ENCODE data around the gene SPTBN2. TPM values are rescaled to one million over a fixed set of nuclear protein-coding genes. Genes with fewer than 3 reads are reported as not detected.

The SPTBN2 gene
- total RNA-seq, 1 experiment from 2014 or later = 51.2 TPM

DNA sequence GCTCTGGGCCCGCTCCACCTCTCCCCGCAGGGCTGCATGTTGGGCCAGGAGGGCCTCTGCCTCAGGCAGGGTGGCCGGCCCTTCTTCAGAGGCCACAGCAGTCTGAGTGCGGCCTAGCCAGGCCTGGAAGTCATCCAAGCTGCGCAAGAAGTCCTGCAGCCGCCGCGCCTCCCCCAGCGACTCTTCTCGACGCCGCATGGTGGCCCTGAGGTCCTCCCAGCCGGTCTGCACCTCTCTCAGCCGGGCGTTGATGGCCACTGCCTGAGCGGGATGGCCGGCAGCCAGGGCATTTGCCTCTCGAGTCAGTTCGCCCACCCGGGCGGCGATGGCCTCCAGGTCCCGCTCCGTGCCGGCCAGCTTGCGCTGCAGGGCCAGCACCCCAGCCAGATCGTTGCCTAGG is 28.3 kb downstream of the SPTBN2 start:
- Histone ChIP-seq H3K4me3 (ENCODE audit: insufficient read depth, low read depth, low read length) (no peak overlapping the region), H3K36me3 (replicated peaks; ENCODE audit: control insufficient read depth, insufficient read depth, low read length) (peaks cover 9% of the 10 kb centered on the region), H3K27me3 (ENCODE audit: control insufficient read depth, insufficient read depth, low read length) (no peaks in the 10 kb centered on the region)
- no peak for DNase-seq

- Histone ChIP-seq H3K36me3 (replicated peaks; ENCODE audit: control insufficient read depth, insufficient read depth, low read length) (peaks cover 9% of the 10 kb centered on the region), H3K27me3 (ENCODE audit: control insufficient read depth, insufficient read depth, low read length) (no peaks in the 10 kb centered on the region), H3K4me3 (ENCODE audit: insufficient read depth, low read depth, low read length) (no peak overlapping the region)
- DNase-seq = no peak
These were observed 28.7 kb downstream of the SPTBN2 start for GRCh38 chr11:66700337-66700736.

DNA sequence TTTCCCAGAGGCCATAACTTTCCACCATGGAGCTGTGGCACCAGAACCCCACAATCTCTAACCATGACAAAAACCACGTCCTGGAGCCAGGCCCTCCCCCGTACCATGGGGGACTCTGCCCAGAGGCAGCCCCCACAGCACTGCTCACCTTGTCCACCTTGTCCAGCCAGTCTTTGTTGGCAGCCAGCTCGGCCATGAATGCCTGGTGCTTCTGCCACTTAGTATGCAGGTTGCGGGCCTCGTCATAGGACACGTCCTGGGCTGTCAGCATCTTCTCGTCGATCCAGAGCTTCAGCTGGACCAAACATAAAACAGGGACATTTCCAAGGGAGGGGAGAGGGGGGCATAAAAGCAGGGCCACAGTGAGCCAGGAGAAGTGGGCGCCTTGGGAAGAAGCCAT is 30.5 kb downstream of the SPTBN2 start:
- no peaks in the 10 kb centered on the region for H3K27me3 ChIP-seq (ENCODE audit: control insufficient read depth, insufficient read depth, low read length)
- H3K36me3 ChIP-seq (replicated peaks; ENCODE audit: control insufficient read depth, insufficient read depth, low read length) = peaks cover 9% of the 10 kb centered on the region
- DNase-seq = no peak

GRCh38 chr11:66697988-66698387 is 31.0 kb downstream of the SPTBN2 start:
- Histone ChIP-seq H3K36me3 (replicated peaks; ENCODE audit: control insufficient read depth, insufficient read depth, low read length) (peaks cover 10% of the 10 kb centered on the region), H3K4me3 (ENCODE audit: insufficient read depth, low read depth, low read length) (no peak overlapping the region), H3K27me3 (ENCODE audit: control insufficient read depth, insufficient read depth, low read length) (no peaks in the 10 kb centered on the region)
- DNase-seq = no peak

More for the DNA sequence above, 30.5 kb downstream of the SPTBN2 start:
- no peak overlapping the region for H3K4me3 ChIP-seq (ENCODE audit: insufficient read depth, low read depth, low read length)

DNA sequence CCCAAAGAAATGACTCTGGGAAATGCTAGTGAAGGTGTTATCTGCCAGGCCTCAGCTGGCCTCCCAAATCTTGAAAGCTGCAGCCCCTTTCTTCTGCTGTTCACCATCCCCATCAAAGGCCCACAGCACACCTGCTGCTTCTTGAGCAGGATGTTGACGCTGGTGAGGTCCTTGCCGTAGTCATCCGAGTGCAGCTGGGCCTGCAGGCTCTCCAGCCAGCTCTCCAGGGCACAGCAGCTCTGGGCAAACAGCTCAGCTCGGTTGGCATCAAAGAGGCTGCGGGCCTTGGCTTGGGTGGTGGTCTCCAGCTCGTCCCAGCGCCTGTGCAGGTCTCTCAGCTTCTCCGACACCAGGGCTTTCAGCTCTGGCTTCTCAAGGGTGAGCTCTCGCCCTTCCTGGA is 32.9 kb downstream of the SPTBN2 start:
- DNase-seq = no peak
- no peak overlapping the region for H3K4me3 ChIP-seq (ENCODE audit: insufficient read depth, low read depth, low read length)
- peaks cover 9% of the 10 kb centered on the region for H3K36me3 ChIP-seq (replicated peaks; ENCODE audit: control insufficient read depth, insufficient read depth, low read length)
- no peaks in the 10 kb centered on the region for H3K27me3 ChIP-seq (ENCODE audit: control insufficient read depth, insufficient read depth, low read length)

GRCh38 chr11:66694732-66695207 is 34.2 kb downstream of the SPTBN2 start:
- H3K36me3 ChIP-seq (replicated peaks; ENCODE audit: control insufficient read depth, insufficient read depth, low read length) = peaks cover 9% of the 10 kb centered on the region
- peak; percentile 95 for DNase-seq
- H3K4me3 ChIP-seq (ENCODE audit: insufficient read depth, low read depth, low read length) = no peak overlapping the region
- no peaks in the 10 kb centered on the region for H3K27me3 ChIP-seq (ENCODE audit: control insufficient read depth, insufficient read depth, low read length)

GRCh38 chr11:66694056-66694410 is 35.0 kb downstream of the SPTBN2 start:
- H3K36me3 ChIP-seq (replicated peaks; ENCODE audit: control insufficient read depth, insufficient read depth, low read length) = peaks cover 8% of the 10 kb centered on the region
- no peak overlapping the region for H3K4me3 ChIP-seq (ENCODE audit: insufficient read depth, low read depth, low read length)
- DNase-seq = no peak
- no peaks in the 10 kb centered on the region for H3K27me3 ChIP-seq (ENCODE audit: control insufficient read depth, insufficient read depth, low read length)

DNA sequence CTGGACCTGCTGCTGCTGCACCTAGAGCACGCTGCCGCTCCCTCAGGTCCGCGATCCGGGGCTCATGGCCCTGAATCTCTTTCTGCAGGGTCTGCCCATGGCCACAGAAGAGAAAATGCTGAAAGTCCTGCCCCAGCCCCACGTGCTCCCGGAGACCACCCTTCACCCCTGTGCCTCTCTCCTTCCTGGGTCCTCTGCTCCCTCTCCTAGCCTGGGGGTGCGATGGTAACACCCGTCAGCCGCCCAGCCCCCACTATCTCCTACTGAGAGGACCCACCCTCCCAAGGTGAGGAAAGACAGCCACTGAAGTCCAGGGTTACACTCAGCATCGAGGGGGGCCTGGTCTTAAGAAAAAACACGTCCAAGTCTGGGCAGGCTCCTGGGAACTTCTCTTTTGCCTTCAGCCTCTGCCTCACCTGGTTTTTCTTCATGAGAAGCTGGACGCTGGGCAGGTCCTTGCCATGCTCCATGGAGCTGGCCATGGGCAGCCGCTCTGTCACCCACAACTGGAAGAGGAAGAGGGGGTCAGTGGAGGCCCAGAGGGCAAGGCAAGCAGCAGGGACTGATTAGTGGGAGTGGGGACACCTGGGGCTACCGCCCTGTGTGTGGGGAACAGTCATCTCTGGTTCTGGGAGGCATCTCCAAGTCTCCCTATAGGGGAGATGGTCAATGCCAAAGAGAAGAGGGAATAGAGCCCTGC is 35.5 kb downstream of the SPTBN2 start:
- peak; percentile 33 for DNase-seq
- Histone ChIP-seq H3K36me3 (replicated peaks; ENCODE audit: control insufficient read depth, insufficient read depth, low read length) (peaks cover 5% of the 10 kb centered on the region), H3K27me3 (ENCODE audit: control insufficient read depth, insufficient read depth, low read length) (no peaks in the 10 kb centered on the region)

GRCh38 chr11:66692871-66693331 is 36.1 kb downstream of the SPTBN2 start:
- no peaks in the 10 kb centered on the region for H3K27me3 ChIP-seq (ENCODE audit: control insufficient read depth, insufficient read depth, low read length)
- DNase-seq = peak; percentile 29
- peaks cover 5% of the 10 kb centered on the region for H3K36me3 ChIP-seq (replicated peaks; ENCODE audit: control insufficient read depth, insufficient read depth, low read length)
- no peak overlapping the region for H3K4me3 ChIP-seq (ENCODE audit: insufficient read depth, low read depth, low read length)

More for the DNA sequence above, 35.5 kb downstream of the SPTBN2 start:
- no peak overlapping the region for H3K4me3 ChIP-seq (ENCODE audit: insufficient read depth, low read depth, low read length)

- H3K27me3 ChIP-seq (ENCODE audit: control insufficient read depth, insufficient read depth, low read length) = no peaks in the 10 kb centered on the region
- H3K4me3 ChIP-seq (ENCODE audit: insufficient read depth, low read depth, low read length) = no peak overlapping the region
- peak; percentile 30 for DNase-seq
- peaks cover 4% of the 10 kb centered on the region for H3K36me3 ChIP-seq (replicated peaks; ENCODE audit: control insufficient read depth, insufficient read depth, low read length)
These were observed 36.6 kb downstream of the SPTBN2 start for GRCh38 chr11:66692446-66692845.

DNA sequence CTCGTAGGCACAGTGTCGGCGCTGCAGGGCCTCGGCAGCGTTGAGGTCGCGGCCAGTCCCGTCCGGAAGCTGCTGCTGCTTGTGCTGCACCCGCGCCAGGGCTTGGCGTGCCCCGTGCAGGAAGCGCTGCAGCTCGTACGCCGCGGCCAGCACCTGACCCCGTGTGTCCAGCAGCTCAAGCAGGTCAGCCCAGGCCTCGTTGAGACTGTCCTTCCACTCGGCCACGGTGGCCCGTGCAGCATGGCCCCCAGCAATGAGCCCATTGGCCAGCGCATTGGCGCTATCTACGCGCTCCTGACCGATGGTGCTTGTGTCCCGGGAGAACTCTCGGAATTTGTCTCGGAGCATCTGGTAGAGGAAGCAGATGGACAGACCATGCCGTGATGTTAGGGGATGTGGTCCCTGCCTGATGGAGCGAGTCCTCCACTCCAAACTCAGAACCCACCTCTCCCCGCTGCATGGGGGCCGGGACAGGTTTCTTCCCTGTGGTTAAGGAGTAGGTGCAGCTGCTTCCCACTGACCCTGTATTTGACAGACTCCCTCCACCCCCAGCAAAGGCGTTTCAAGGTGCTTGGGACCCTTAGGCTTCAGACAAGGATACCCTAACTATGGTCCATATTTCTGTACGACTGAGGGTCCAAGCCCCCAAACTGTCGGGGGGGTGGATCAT is 37.6 kb downstream of the SPTBN2 start:
- peak; percentile 30 for DNase-seq
- Histone ChIP-seq H3K27me3 (ENCODE audit: control insufficient read depth, insufficient read depth, low read length) (no peaks in the 10 kb centered on the region), H3K36me3 (replicated peaks; ENCODE audit: control insufficient read depth, insufficient read depth, low read length) (peaks cover 3% of the 10 kb centered on the region), H3K4me3 (ENCODE audit: insufficient read depth, low read depth, low read length) (no peak overlapping the region)

DNA sequence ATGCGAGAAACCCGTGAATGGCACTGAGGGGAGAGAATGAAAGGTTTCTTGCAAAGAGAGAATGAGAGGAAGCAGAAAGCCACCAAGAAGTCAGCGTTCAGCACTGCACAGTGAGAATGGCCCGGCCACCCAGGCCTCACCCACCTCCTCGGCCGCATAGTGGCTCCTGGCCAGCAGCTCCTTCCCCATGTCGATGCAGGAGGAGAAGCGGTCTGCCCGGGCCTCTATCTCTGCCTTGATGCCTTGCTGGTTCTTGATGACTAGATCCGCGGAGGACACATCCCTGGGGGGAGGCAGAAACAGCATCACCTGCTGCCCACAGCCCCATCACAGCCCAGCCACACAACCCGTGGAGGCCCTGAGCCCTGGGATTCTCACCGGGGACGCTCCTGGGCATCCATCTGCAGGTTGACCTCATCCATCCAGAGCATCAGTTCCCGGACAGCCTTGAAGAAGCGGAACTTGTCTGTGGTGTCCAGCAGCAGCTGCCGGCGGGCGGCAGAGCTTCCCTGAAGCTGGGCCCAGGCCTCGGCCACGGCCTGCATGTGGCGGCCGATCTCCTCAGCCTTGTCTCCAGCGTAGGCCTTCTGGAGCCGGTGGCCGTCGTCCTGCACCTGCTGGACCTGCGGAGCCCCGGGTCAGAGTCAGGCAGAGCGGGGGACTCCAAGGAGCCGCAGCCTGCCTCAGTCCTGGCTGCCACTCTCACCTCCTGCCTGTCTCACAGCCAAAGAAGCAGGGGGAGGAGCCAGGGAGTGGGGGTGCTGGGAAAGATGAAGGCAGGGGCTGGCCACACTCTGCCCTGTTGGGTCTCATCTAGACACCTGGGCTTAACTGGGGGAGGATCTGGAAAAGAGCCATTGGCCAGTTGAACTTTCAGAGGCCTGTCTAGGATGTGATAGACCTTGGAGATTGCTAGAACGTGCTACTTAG is 39.1 kb downstream of the SPTBN2 start:
- H3K27me3 ChIP-seq (ENCODE audit: control insufficient read depth, insufficient read depth, low read length) = no peaks in the 10 kb centered on the region
- peak; percentile 49 for DNase-seq
- no peak overlapping the region for H3K4me3 ChIP-seq (ENCODE audit: insufficient read depth, low read depth, low read length)
- peaks cover 3% of the 10 kb centered on the region for H3K36me3 ChIP-seq (replicated peaks; ENCODE audit: control insufficient read depth, insufficient read depth, low read length)

- DNase-seq = peak; percentile 20
- peaks cover 3% of the 10 kb centered on the region for H3K36me3 ChIP-seq (replicated peaks; ENCODE audit: control insufficient read depth, insufficient read depth, low read length)
- no peak overlapping the region for H3K4me3 ChIP-seq (ENCODE audit: insufficient read depth, low read depth, low read length)
- H3K27me3 ChIP-seq (ENCODE audit: control insufficient read depth, insufficient read depth, low read length) = no peaks in the 10 kb centered on the region
These were observed 40.2 kb downstream of the SPTBN2 start for GRCh38 chr11:66688561-66689534.
